A549 (cell line): ENCODE results near the gene GALNTL6.

Source experiments
- CTCF ChIP-seq: fragments of >200 bp; sonication (Bioruptor Twin); formaldehyde crosslinking; IDR thresholded peaks from 3 replicates; pipeline ENCODE4 v1.5.1; 2016
- USF2 ChIP-seq: fragments of 450-650 bp; IDR thresholded peaks from 2 replicates; pipeline ENCODE4 v1.6.1; 2014; ENCODE audit warnings: antibody characterized with exemption
- TF ChIP-seq, protein P1 (sequence below): IDR thresholded peaks from 2 replicates; pipeline ENCODE4 v1.6.1; 2012

GRCh38 chr4:172554588-172554987, 741.4 kb downstream of the GALNTL6 start:
- TF ChIP-seq USF2 (no peak), CTCF (no peak)
- TF ChIP-seq, protein P1, sequence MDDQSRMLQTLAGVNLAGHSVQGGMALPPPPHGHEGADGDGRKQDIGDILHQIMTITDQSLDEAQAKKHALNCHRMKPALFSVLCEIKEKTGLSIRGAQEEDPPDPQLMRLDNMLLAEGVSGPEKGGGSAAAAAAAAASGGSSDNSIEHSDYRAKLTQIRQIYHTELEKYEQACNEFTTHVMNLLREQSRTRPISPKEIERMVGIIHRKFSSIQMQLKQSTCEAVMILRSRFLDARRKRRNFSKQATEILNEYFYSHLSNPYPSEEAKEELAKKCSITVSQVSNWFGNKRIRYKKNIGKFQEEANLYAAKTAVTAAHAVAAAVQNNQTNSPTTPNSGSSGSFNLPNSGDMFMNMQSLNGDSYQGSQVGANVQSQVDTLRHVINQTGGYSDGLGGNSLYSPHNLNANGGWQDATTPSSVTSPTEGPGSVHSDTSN: no peak
